SK-N-MC (cell line): ENCODE data around the gene HOXA1.
A peak's percentile ranks its signal among the peaks of the same experiment; 100 is the strongest.

Source experiments
- DNase-seq: peaks from one replicate; pipeline ENCODE4 v3.0.0-alpha.2; 2011; ENCODE audit warnings: low read depth, low spot score
- H3K27ac ChIP-seq: fragments of 200-600 bp; sonication (generic); 2 replicates; pipeline ENCODE4 v1.5.1; 2016; ENCODE audit warnings: mixed run types
- H3K36me3 ChIP-seq: fragments of 200-600 bp; sonication (generic); 2 replicates; pipeline ENCODE4 v1.6.1; 2017; ENCODE audit warnings: antibody characterized with exemption, low read length, mixed read lengths; ENCODE audit not compliant: insufficient read depth
- H3K4me3 ChIP-seq: fragments of 200-600 bp; sonication (generic); 2 replicates; pipeline ENCODE4 v1.5.1; 2016
- H3K9ac ChIP-seq: fragments of 200-600 bp; sonication (generic); 2 replicates; pipeline ENCODE4 v1.8.0; 2017; ENCODE audit warnings: mixed run types, mixed read lengths; ENCODE audit not compliant: insufficient read length
- H3K9me3 ChIP-seq: fragments of 200-600 bp; sonication (generic); 2 replicates; pipeline ENCODE4 v1.6.1; 2017; ENCODE audit warnings: low read depth, mild to moderate bottlenecking, antibody characterized with exemption, low read length, moderate library complexity, mixed read lengths
- EZH2 ChIP-seq: fragments of 200-600 bp; sonication (generic); IDR thresholded peaks from one replicate; pipeline ENCODE4 v1.6.1; 2017; ENCODE audit warnings: antibody characterized with exemption
- FOXP2 ChIP-seq: optimal IDR thresholded peaks from 2 replicates; pipeline ENCODE3; 2011; ENCODE audit warnings: mild to moderate bottlenecking, moderate library complexity; ENCODE audit not compliant: insufficient read depth; ENCODE audit errors: extremely low read length, control extremely low read depth
- POLR2AphosphoS5 ChIP-seq: IDR thresholded peaks from 2 replicates; pipeline ENCODE4 v1.6.1; 2012; ENCODE audit warnings: mild to moderate bottlenecking, low read depth, low read length, borderline replicate concordance

HOXA1 gene

GRCh38 chr7:27101171-27101956 is 5.6 kb upstream of the HOXA1 start:
- no peaks in the 10 kb centered on the region for H3K36me3 ChIP-seq
- DNase-seq: no peak
- no peak overlapping the region for H3K9ac ChIP-seq
- peak overlapping the region; percentile 67 for H3K4me3 ChIP-seq
- peak; percentile 94 for TF ChIP-seq EZH2
- no peak for TF ChIP-seq FOXP2
- H3K9me3 ChIP-seq: no peaks in the 10 kb centered on the region
- H3K27ac ChIP-seq: no peak overlapping the region

- H3K9ac ChIP-seq: no peak overlapping the region
- H3K4me3 ChIP-seq: peak overlapping the region; percentile 67
- TF ChIP-seq FOXP2 (no peak), EZH2 (no peak), POLR2AphosphoS5 (no peak)
- H3K9me3 ChIP-seq: no peaks in the 10 kb centered on the region
- no peak for DNase-seq
- H3K36me3 ChIP-seq: no peaks in the 10 kb centered on the region
- H3K27ac ChIP-seq: no peak overlapping the region
Measured at GRCh38 chr7:27100694-27101170, 4.9 kb upstream of the HOXA1 start.

GRCh38 chr7:27099453-27100370 is 3.9 kb upstream of the HOXA1 start:
- H3K4me3 ChIP-seq: no peak overlapping the region

GRCh38 chr7:27098578-27099451 is 3.0 kb upstream of the HOXA1 start:
- TF ChIP-seq FOXP2 (no peak), EZH2 (peak; percentile 99), POLR2AphosphoS5 (no peak)
- Histone ChIP-seq H3K36me3 (no peaks in the 10 kb centered on the region), H3K9ac (no peak overlapping the region), H3K9me3 (no peaks in the 10 kb centered on the region), H3K27ac (no peak overlapping the region), H3K4me3 (peak overlapping the region; percentile 34; the same call in 1 of the 2 replicates)
- DNase-seq: no peak

More at GRCh38 chr7:27099453-27100370, 3.9 kb upstream of the HOXA1 start:
- no peaks in the 10 kb centered on the region for H3K9me3 ChIP-seq
- H3K36me3 ChIP-seq: no peaks in the 10 kb centered on the region
- H3K27ac ChIP-seq: no peak overlapping the region
- TF ChIP-seq POLR2AphosphoS5: no peak
- TF ChIP-seq FOXP2: no peak
- no peak for TF ChIP-seq EZH2
- DNase-seq: no peak
- H3K9ac ChIP-seq: no peak overlapping the region

GRCh38 chr7:27097686-27098577 is 2.1 kb upstream of the HOXA1 start:
- Histone ChIP-seq H3K36me3 (no peaks in the 10 kb centered on the region), H3K4me3 (peak overlapping the region; percentile 34; the same call in 1 of the 2 replicates), H3K27ac (no peak overlapping the region), H3K9me3 (no peaks in the 10 kb centered on the region), H3K9ac (no peak overlapping the region)
- TF ChIP-seq FOXP2: no peak
- no peak for TF ChIP-seq EZH2
- TF ChIP-seq POLR2AphosphoS5: no peak
- DNase-seq: no peak

- Histone ChIP-seq H3K9ac (no peak overlapping the region), H3K36me3 (no peaks in the 10 kb centered on the region), H3K9me3 (no peaks in the 10 kb centered on the region), H3K27ac (no peak overlapping the region), H3K4me3 (peak overlapping the region; percentile 76)
- DNase-seq: no peak
- TF ChIP-seq POLR2AphosphoS5 (no peak), EZH2 (no peak), FOXP2 (no peak)
Measured at GRCh38 chr7:27096768-27097514, 1.1 kb upstream of the HOXA1 start.
